Uterus (tissue), 4 donors: ENCODE results near the gene P2RX2. TPM values are rescaled to one million over a fixed set of nuclear protein-coding genes. Genes with fewer than 3 reads are reported as not detected.

Source experiments
- DNase-seq, 2 donors: peaks; one replicate each; pipeline ENCODE4 v3.0.0-alpha.2; 2019 to 2020
- H3K27ac ChIP-seq, 2 donors: fragments of 200-600 bp; sonication (generic); 1 replicate in 1 of 2; 2 replicates in 1 of 2; pipeline ENCODE4 v1.5.1; 2016 to 2018
- H3K27me3 ChIP-seq, 2 donors: fragments of 200-600 bp; sonication (generic); one replicate each; pipeline ENCODE4 v1.5.1; 2018 to 2019; ENCODE audit warnings: control low read depth in 1 of 2
- H3K36me3 ChIP-seq, 2 donors: fragments of 200-600 bp; sonication (generic); one replicate each; pipeline ENCODE4 v1.5.1; 2019; ENCODE audit warnings: control low read depth in 1 of 2
- H3K4me1 ChIP-seq, 2 donors: fragments of 200-600 bp; sonication (generic); one replicate each; pipeline ENCODE4 v1.5.1; 2018 to 2019; ENCODE audit warnings: control low read depth in 1 of 2
- H3K4me3 ChIP-seq, 2 donors: fragments of 200-600 bp; sonication (generic); 1 replicate in 1 of 2; 2 replicates in 1 of 2; pipeline ENCODE4 v1.5.1; 2018 to 2019; ENCODE audit warnings: mild to moderate bottlenecking in 1 of 2
- H3K9me3 ChIP-seq, 2 donors: fragments of 200-600 bp; sonication (generic); one replicate each; pipeline ENCODE4 v1.5.1; 2019; ENCODE audit warnings: control low read depth in 1 of 2
- POLR2A ChIP-seq, 2 donors: fragments of 450-650 bp; IDR thresholded peaks; one replicate each; pipeline ENCODE4 v1.6.1; 2016; ENCODE audit warnings: antibody characterized with exemption in 2 of 2, mild to moderate bottlenecking in 1 of 2, moderate library complexity in 1 of 2
- intact Hi-C: fragments of 100-400 bp; cut with DNase I; formaldehyde crosslinking; loops from one replicate; pipeline ENCODE4 v1.15.1; 2023; ENCODE audit warnings: low total_unique reads
- total RNA-seq, 4 donors: library from RNA; depleted of rRNA in 3 of 4; stranded (reverse); fragments of >200 nt in 3 of 4; gene quantifications; one replicate each; pipeline versions ENCODE4 v1.1.0 to v1.2.4, GENCODE V29; 2014 to 2023
- TF ChIP-seq, protein P1 (sequence below), 4 experiments: fragments of 200-600 bp in 2 of 4; fragments of 450-650 bp in 2 of 4; sonication (generic) in 2 of 4; IDR thresholded peaks; one replicate each; pipeline ENCODE4 v1.5.1; 2016 to 2019; ENCODE audit warnings: antibody characterized with exemption in 4 of 4, mild to moderate bottlenecking in 2 of 4, moderate library complexity in 1 of 4
- donor health status: DM: yes; HTN: yes; CAD: no.

The P2RX2 gene
- total RNA-seq, 4 donors from 2014 or later = not detected

DNA sequence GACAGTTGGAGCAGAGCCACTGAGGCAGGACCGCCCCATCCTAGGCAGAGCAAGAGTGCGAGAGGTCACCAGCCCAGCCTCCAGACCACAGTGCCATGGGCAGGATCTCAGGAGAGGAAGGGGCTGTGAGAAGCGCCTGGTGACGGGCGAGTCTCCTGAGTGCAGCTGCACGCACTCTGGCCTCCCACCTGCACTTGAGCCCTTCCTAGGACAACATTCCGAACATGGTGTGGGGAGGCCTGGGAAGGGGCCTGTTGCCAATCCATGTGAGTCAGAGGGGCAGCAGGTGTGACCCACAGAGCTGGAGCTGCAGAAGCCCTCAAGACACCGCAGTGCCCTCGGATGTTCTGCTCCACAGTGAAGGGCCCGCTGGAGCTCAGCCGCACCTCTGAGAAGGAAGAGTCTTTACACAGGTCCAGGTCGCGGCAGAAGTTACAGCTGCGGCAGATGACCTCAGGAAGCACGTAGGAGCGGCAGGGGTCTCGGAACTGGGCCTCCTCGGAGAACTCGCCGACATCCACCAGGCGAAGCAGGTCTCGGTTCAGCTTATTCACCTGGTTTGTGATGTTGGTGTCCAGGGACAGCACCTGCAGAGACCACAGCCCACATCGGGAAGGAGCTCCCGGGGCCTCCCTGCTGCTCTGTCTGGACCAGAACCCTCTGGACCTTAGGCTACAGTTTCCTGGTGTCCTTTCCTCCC lies 7.3 kb downstream of the P2RX2 start:
- H3K4me1 ChIP-seq = peaks cover 5 to 9% of the 10 kb centered on the region in 2 donors
- intact Hi-C loops = no loop called here
- no peak for DNase-seq
- no peaks in the 10 kb centered on the region for H3K27me3 ChIP-seq
- no peaks in the 10 kb centered on the region for H3K36me3 ChIP-seq
- no peaks in the 10 kb centered on the region for H3K9me3 ChIP-seq
- TF ChIP-seq, protein P1, sequence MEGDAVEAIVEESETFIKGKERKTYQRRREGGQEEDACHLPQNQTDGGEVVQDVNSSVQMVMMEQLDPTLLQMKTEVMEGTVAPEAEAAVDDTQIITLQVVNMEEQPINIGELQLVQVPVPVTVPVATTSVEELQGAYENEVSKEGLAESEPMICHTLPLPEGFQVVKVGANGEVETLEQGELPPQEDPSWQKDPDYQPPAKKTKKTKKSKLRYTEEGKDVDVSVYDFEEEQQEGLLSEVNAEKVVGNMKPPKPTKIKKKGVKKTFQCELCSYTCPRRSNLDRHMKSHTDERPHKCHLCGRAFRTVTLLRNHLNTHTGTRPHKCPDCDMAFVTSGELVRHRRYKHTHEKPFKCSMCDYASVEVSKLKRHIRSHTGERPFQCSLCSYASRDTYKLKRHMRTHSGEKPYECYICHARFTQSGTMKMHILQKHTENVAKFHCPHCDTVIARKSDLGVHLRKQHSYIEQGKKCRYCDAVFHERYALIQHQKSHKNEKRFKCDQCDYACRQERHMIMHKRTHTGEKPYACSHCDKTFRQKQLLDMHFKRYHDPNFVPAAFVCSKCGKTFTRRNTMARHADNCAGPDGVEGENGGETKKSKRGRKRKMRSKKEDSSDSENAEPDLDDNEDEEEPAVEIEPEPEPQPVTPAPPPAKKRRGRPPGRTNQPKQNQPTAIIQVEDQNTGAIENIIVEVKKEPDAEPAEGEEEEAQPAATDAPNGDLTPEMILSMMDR (IDR thresholded peaks at IDR 0.05) = no peak
- TF ChIP-seq POLR2A (IDR thresholded peaks at IDR 0.05) = no peak
- H3K27ac ChIP-seq = no peak overlapping the region
- H3K4me3 ChIP-seq = no peak overlapping the region

DNA sequence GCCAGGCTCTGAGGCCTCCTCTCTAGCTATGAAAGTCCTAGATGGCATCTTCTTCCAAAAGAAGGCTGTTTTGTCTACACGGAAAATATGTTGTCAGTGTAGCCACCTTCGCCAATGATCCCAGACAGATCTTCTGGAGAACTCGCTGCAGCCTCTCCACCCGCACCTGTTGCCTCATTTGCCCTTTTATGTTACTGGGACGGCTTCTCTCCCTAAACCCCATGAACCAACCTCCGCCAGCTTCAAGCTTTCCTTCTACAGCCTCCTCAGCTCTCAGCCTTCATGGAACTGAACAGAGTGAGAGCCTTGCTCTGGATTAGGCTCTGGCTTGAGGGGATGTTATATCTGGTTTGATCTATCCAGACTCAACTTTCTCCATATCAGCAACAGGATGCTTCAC lies 10.8 kb downstream of the P2RX2 start:
- H3K36me3 ChIP-seq = no peaks in the 10 kb centered on the region
- H3K9me3 ChIP-seq = no peaks in the 10 kb centered on the region
- H3K27ac ChIP-seq = no peak overlapping the region
- no peaks in the 10 kb centered on the region for H3K27me3 ChIP-seq
- TF ChIP-seq, protein P1 (IDR thresholded peaks at IDR 0.05) = no peak
- TF ChIP-seq POLR2A (IDR thresholded peaks at IDR 0.05) = no peak
- DNase-seq = no peak
- no peak overlapping the region for H3K4me3 ChIP-seq
- H3K4me1 ChIP-seq = no peaks in the 10 kb centered on the region
- intact Hi-C loops = no loop called here

DNA sequence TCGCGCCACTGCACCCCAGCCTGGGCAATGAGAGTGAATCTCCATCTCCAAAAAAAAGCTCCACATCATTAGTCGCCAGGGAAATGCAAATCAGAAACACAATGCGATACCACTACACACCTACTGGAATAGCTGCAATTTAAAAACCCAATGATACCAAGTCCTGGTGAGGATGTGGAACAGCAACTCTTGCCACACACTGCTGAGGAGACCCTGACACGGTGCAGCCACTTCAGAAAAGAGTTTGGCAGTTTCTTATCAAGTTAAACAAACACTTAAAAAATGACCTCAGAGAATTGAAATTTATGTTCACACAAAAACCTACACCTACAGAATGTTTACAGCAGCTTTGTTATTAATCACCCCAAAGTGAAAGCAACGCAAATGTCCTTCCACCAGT lies 12.1 kb downstream of the P2RX2 start:
- DNase-seq = no peak
- no peak overlapping the region for H3K27ac ChIP-seq
- no peak overlapping the region for H3K4me3 ChIP-seq
- intact Hi-C loops = no loop called here
- H3K27me3 ChIP-seq = no peaks in the 10 kb centered on the region
- H3K36me3 ChIP-seq = no peaks in the 10 kb centered on the region
- H3K4me1 ChIP-seq = no peaks in the 10 kb centered on the region
- TF ChIP-seq POLR2A (IDR thresholded peaks at IDR 0.05) = no peak
- H3K9me3 ChIP-seq = no peaks in the 10 kb centered on the region

DNA sequence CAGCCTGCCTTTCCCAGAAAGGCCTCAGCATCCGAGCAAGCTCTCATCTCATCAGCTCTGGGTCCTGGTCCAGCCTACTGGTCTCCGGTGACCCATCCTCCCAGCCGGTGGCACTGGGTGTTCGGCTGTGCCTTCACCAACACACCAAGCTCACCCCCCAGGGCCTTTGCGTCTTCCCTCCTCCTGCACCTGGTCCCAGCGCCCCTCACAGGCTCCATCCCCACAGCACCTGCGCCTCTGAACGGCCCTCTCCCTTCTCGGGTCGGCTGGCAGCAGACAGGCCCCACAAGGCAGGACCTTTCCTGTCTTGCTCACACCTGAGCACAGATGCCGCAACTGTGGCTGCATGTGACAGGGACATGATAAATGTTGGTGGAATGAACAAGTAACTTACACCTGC lies 13.1 kb downstream of the P2RX2 start:
- TF ChIP-seq, protein P1 (IDR thresholded peaks at IDR 0.05) = no peak
- TF ChIP-seq POLR2A (IDR thresholded peaks at IDR 0.05) = no peak
- Histone ChIP-seq H3K27ac (no peak overlapping the region), H3K36me3 (no peaks in the 10 kb centered on the region), H3K9me3 (no peaks in the 10 kb centered on the region), H3K4me3 (no peak overlapping the region), H3K4me1 (no peaks in the 10 kb centered on the region), H3K27me3 (no peaks in the 10 kb centered on the region)
- no peak for DNase-seq
- intact Hi-C loops = no loop called here

DNA sequence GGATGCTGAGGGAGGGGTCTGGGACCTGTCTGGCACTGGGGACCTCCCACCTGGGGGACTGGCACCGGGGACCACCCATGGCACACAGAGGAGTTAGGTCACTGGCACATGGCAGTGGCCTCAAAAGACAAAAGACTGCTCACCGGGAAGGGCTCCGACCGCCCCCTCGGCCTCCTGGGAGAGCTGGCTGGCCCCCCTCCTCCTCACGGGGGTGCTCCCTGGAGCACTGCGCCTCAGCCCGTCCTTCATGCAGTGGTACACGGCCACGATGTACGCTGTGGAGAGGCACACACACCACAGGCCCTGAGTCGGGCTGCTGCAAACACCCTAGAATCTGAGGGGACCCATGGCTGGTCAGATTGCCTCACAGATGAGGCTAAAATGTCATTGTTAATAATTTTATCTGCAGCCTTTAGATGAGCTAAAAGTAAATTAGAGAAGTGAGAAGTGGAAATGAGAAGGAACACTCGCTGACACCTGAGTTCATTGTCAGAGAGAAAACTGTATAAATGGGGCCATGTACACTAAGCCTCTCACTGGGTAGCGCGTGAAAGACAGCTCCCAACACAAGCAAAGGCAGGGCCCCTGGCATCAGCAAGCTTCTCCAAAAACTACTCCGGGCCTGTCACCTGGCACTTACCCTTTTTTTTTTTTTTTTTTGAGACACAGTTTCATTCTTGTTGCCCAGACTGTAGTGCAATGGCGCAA lies 14.1 kb downstream of the P2RX2 start:
- no peak overlapping the region for H3K27ac ChIP-seq
- no peaks in the 10 kb centered on the region for H3K9me3 ChIP-seq
- H3K27me3 ChIP-seq = no peaks in the 10 kb centered on the region
- H3K36me3 ChIP-seq = no peaks in the 10 kb centered on the region
- TF ChIP-seq, protein P1 (IDR thresholded peaks at IDR 0.05) = no peak
- no peaks in the 10 kb centered on the region for H3K4me1 ChIP-seq
- no peak overlapping the region for H3K4me3 ChIP-seq
- no peak for DNase-seq
- intact Hi-C loops = no loop called here
